Thyroid gland (tissue), 4 donors: ENCODE measurements around the gene PPP5C. TPM values are rescaled to one million over a fixed set of nuclear protein-coding genes. Genes with fewer than 3 reads are reported as not detected.

Source experiments
- DNase-seq, 2 donors: peaks; one replicate each; pipeline ENCODE4 v3.0.0-alpha.2; 2019
- H3K27ac ChIP-seq, 3 donors: fragments of 200-600 bp; sonication (generic); 1 replicate in 2 of 3; 2 replicates in 1 of 3; pipeline ENCODE4 v1.5.1; 2016 to 2019; ENCODE audit warnings: mild to moderate bottlenecking in 1 of 3, moderate library complexity in 1 of 3
- H3K27me3 ChIP-seq: fragments of 200-600 bp; sonication (generic); one replicate; pipeline ENCODE4 v1.5.1; 2019
- H3K36me3 ChIP-seq, 2 donors: fragments of 200-600 bp; sonication (generic); one replicate each; pipeline ENCODE4 v1.5.1; 2016 to 2019
- H3K4me1 ChIP-seq, 2 donors: fragments of 200-600 bp; sonication (generic); one replicate each; pipeline ENCODE4 v1.5.1; 2017 to 2019
- H3K4me3 ChIP-seq, 3 donors: fragments of 200-600 bp; sonication (generic); replicated peaks in 1 of 3; 1 replicate in 2 of 3; 2 replicates in 1 of 3; pipeline ENCODE4 v1.5.1; 2016; ENCODE audit warnings: mild to moderate bottlenecking in 1 of 3
- H3K9me3 ChIP-seq: fragments of 200-600 bp; sonication (generic); one replicate; pipeline ENCODE4 v1.5.1; 2017
- POLR2A ChIP-seq, 2 donors: fragments of 450-650 bp; IDR thresholded peaks; one replicate each; pipeline ENCODE4 v1.6.1; 2017; ENCODE audit warnings: antibody characterized with exemption in 2 of 2, mild to moderate bottlenecking in 2 of 2, moderate library complexity in 1 of 2
- WGBS, 2 donors: methylation state at CpG; one replicate each; pipeline ENCODE4 v1.1.5; 2017; 5-methylcytosine and 5-hydroxymethylcytosine counted together
- intact Hi-C: fragments of 100-400 bp; cut with DNase I; formaldehyde crosslinking; loops from one replicate; pipeline ENCODE4 v1.15.1; 2023
- total RNA-seq, 4 donors: library from RNA; depleted of rRNA; stranded (reverse); fragments of >200 nt; gene quantifications; one replicate each; pipeline ENCODE4 v1.2.3, GENCODE V29; 2016
- TF ChIP-seq, protein P1 (sequence below), 6 experiments: fragments of 200-600 bp in 3 of 6; fragments of 450-650 bp in 3 of 6; sonication (generic) in 3 of 6; IDR thresholded peaks; one replicate each; pipeline ENCODE4 v1.5.1; 2016 to 2019; ENCODE audit warnings: antibody characterized with exemption in 6 of 6, mild to moderate bottlenecking in 2 of 6, inconsistent platforms in 1 of 6, moderate library complexity in 1 of 6

Gene PPP5C
- total RNA-seq, 4 donors from 2014 or later, result 63.3 to 112 (median 80.7) TPM

DNA sequence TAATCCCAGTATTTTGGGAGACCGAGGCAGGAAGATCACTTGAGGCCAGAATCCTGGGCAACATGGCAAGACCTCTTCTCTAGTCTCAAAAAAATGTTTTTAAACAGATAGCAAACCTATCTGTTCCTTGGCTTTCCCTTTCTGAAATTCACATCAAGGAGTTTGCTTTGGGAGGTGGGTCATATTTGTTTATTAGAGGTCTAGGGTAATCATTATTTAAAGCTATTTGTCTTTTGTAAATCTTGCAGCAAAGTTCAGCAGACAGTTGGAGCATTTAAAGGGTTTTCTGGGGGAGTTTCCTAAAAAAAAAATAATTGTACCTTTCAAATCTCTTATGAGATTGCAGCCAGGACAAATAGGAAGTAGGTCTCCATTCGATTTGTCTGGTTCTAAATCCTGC, 17.5 kb downstream of the PPP5C start:
- H3K9me3 ChIP-seq, result no peaks in the 10 kb centered on the region
- intact Hi-C loops, result no loop called here
- DNase-seq, result no peak
- H3K36me3 ChIP-seq, result peaks cover 10 to 11% of the 10 kb centered on the region in 2 donors
- H3K4me3 ChIP-seq, result no peak overlapping the region
- no peaks in the 10 kb centered on the region for H3K27me3 ChIP-seq
- TF ChIP-seq, protein P1, sequence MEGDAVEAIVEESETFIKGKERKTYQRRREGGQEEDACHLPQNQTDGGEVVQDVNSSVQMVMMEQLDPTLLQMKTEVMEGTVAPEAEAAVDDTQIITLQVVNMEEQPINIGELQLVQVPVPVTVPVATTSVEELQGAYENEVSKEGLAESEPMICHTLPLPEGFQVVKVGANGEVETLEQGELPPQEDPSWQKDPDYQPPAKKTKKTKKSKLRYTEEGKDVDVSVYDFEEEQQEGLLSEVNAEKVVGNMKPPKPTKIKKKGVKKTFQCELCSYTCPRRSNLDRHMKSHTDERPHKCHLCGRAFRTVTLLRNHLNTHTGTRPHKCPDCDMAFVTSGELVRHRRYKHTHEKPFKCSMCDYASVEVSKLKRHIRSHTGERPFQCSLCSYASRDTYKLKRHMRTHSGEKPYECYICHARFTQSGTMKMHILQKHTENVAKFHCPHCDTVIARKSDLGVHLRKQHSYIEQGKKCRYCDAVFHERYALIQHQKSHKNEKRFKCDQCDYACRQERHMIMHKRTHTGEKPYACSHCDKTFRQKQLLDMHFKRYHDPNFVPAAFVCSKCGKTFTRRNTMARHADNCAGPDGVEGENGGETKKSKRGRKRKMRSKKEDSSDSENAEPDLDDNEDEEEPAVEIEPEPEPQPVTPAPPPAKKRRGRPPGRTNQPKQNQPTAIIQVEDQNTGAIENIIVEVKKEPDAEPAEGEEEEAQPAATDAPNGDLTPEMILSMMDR (IDR thresholded peaks at IDR 0.05), result no peak
- TF ChIP-seq POLR2A (IDR thresholded peaks at IDR 0.05), result no peak
- 93 to 95% methylated on average over 2 of the region's 2 CpGs for WGBS, 2 donors
- no peak overlapping the region for H3K27ac ChIP-seq
- no peaks in the 10 kb centered on the region for H3K4me1 ChIP-seq

DNA sequence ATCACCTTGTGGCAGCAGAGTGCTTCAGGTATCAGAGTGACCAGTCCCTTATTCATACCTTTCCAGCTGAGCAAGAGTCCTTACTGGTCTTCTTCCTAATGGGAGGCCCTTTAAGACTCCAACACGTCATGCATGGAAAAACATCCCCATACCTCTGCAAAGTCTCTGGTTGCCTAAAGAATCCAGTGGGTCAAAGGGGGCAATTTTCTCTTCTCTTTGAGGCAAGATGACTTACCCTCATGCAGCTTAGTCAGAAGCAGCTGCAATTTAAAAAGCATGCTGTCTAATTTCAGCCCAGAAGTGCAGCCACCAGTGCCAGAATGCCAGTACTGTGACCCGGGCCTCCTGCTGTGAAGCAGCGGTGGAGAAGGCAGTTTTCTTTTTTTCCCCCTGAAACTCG, 18.7 kb downstream of the PPP5C start:
- intact Hi-C loops, result no loop called here

DNA sequence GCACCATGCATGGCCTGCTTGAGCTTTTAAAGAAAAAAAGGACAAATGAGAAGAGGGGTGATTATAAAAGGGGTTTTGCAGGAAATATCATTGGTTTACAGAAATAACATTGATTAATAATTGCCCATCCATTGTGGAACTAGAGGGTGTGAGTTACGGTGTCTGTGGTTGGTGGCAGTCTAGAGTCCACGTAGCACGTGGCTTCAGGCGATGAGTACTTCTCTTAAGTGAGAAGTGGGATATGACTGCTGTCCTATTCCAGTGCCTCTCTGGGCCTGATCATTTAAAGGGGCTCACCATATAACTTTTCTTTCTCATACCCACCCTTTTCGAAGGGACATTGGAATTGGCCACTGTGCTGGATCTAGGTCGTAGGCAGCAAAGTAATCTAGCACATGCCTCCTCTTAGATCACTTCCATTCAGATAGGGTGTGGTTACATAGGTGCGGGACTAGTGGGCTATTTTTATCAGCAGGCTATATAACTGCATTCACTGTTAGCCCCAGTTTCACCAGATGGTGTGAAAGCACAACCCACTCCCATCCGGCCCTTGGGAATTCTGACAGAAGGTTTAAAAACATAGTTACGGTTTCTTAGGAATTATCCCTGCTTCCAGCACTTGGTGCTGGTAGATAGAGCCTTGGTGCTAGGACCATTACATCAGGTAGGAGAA, 19.9 kb downstream of the PPP5C start:
- intact Hi-C loops, result no loop called here
- H3K4me3 ChIP-seq, result no peak overlapping the region
- WGBS, 2 donors, result 88 to 95% methylated on average over 9 of the region's 9 CpGs
- H3K4me1 ChIP-seq, result peaks cover 0 to 6% of the 10 kb centered on the region in 2 donors
- TF ChIP-seq, protein P1 (IDR thresholded peaks at IDR 0.05), result no peak
- TF ChIP-seq POLR2A (IDR thresholded peaks at IDR 0.05), result no peak
- no peak for DNase-seq
- peaks cover 10 to 11% of the 10 kb centered on the region in 2 donors for H3K36me3 ChIP-seq
- H3K9me3 ChIP-seq, result no peaks in the 10 kb centered on the region
- no peak overlapping the region for H3K27ac ChIP-seq
- no peaks in the 10 kb centered on the region for H3K27me3 ChIP-seq

More for the DNA sequence above, 18.7 kb downstream of the PPP5C start:
- TF ChIP-seq, protein P1 (IDR thresholded peaks at IDR 0.05), result no peak
- no peak for TF ChIP-seq POLR2A (IDR thresholded peaks at IDR 0.05)
- no peaks in the 10 kb centered on the region for H3K27me3 ChIP-seq
- H3K4me1 ChIP-seq, result peaks cover 0 to 3% of the 10 kb centered on the region in 2 donors
- whole genome bisulfite sequencing, 2 donors, result 92 to 96% methylated on average over 4 of the region's 4 CpGs
- DNase-seq, result no peak
- no peaks in the 10 kb centered on the region for H3K9me3 ChIP-seq
- H3K4me3 ChIP-seq, result no peak overlapping the region
- H3K36me3 ChIP-seq, result peaks cover 10 to 11% of the 10 kb centered on the region in 2 donors
- no peak overlapping the region for H3K27ac ChIP-seq

DNA sequence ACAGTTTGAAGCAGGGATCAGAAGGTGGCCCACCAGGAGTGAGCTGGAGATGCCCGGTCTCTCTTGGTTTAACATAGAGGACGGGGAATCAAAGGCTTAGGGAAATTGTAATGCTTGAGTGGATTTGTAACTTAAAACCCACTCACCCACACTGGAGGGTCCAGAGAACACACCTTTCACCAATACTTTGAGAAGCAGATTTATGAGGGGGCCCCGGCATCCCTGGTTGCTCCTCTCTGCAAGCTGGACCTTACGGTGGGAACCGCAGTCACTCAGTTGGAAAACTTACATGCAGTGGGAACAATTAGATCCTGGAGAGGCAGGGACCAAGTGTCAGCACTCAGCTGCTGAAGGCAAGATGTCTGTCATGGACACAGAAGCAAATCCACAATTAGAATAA, 20.5 kb downstream of the PPP5C start:
- H3K36me3 ChIP-seq, result peaks cover 10 to 11% of the 10 kb centered on the region in 2 donors
- H3K27me3 ChIP-seq, result no peaks in the 10 kb centered on the region
- intact Hi-C loops, result no loop called here
- WGBS, 2 donors, result 85 to 92% methylated on average over 5 of the region's 5 CpGs
- H3K4me3 ChIP-seq, result no peak overlapping the region
- no peak for DNase-seq
- no peak for TF ChIP-seq POLR2A (IDR thresholded peaks at IDR 0.05)
- TF ChIP-seq, protein P1 (IDR thresholded peaks at IDR 0.05), result no peak
- peaks cover 1 to 6% of the 10 kb centered on the region in 2 donors for H3K4me1 ChIP-seq
- no peaks in the 10 kb centered on the region for H3K9me3 ChIP-seq
- H3K27ac ChIP-seq, result no peak overlapping the region

DNA sequence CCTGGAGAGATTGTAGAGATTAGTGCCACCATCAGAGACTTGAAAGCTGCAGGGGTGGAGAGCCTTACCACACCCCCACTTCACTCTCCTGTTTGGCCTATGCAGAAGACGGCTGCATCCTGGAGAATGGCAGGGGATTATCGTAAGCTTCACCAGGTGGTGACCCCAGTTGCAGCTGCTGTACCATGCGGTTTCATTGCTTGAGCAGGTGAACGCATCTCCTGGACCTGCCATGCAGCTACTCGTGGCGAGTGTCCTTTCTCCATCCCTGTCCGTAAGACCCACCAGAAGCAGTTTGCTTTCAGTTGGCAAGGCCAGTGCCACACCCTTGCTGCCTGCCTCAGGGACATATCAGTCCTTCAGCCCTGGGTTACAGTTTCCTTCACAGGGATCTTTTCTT, 21.2 kb downstream of the PPP5C start:
- H3K27ac ChIP-seq, result no peak overlapping the region
- H3K4me1 ChIP-seq, result peaks cover 8 to 11% of the 10 kb centered on the region in 2 donors
- no peak overlapping the region for H3K4me3 ChIP-seq
- H3K27me3 ChIP-seq, result no peaks in the 10 kb centered on the region
- no peak for DNase-seq
- peaks cover 10 to 11% of the 10 kb centered on the region in 2 donors for H3K36me3 ChIP-seq
- no peaks in the 10 kb centered on the region for H3K9me3 ChIP-seq
- intact Hi-C loops, result loop anchor here (2.0 kb wide), 1 partner anchor 19 kb away; no protein-coding TSS in a partner anchor
- 89 to 94% methylated on average over 7 of the region's 7 CpGs for WGBS, 2 donors
- TF ChIP-seq, protein P1 (IDR thresholded peaks at IDR 0.05), result no peak
- TF ChIP-seq POLR2A (IDR thresholded peaks at IDR 0.05), result no peak
